GM21390 (cell line): ENCODE measurements around the gene NME4.

Experiments
- ATAC-seq: cut with Tn5 transposase; IDR thresholded peaks from one replicate; pipeline ENCODE4 v1.9.1; 2021; ENCODE audit not compliant: unreplicated experiment

NME4 gene

GRCh38 chr16:425082-425718, 28.2 kb downstream of the NME4 start, which contains the start of gene RAB11FIP3:
RAB11FIP3 (plus strand) TSS chr16:425649; CDS start chr16:426007, 358 bp downstream.
- peak; percentile 86 for ATAC-seq

GRCh38 chr16:425740-426114, 28.7 kb downstream of the NME4 start:
- peak; percentile 45 for ATAC-seq

GRCh38 chr16:426115-426905, 29.3 kb downstream of the NME4 start:
- ATAC-seq = no peak

GRCh38 chr16:426906-427249, 29.9 kb downstream of the NME4 start:
- ATAC-seq = no peak

- ATAC-seq = no peak
Observed at GRCh38 chr16:427250-427649, 30.3 kb downstream of the NME4 start.

- ATAC-seq = no peak
Observed at GRCh38 chr16:430904-431303, 33.9 kb downstream of the NME4 start.

- no peak for ATAC-seq
Observed at GRCh38 chr16:440627-441026, 43.6 kb downstream of the NME4 start.

- no peak for ATAC-seq
Observed at GRCh38 chr16:441447-441846, 44.4 kb downstream of the NME4 start.

- ATAC-seq = no peak
Observed at GRCh38 chr16:442976-443375, 46.0 kb downstream of the NME4 start.

GRCh38 chr16:444027-444426, 47.0 kb downstream of the NME4 start:
- ATAC-seq = no peak

GRCh38 chr16:445566-445965, 48.6 kb downstream of the NME4 start:
- no peak for ATAC-seq
